Kidney (tissue), 14 donors: ENCODE measurements around the gene CDK5RAP1. TPM values are rescaled to one million over a fixed set of nuclear protein-coding genes. Genes with fewer than 3 reads are reported as not detected.

Experiments
- DNase-seq, 5 donors: peaks; one replicate each; pipeline ENCODE4 v3.0.0-alpha.2; 2013 to 2020
- FAIRE-seq: peaks from 2 replicates; lab custom pipeline; 2012; peaks lifted over from hg19 to GRCh38; lab: Jason Lieb, UNC
- H3K27ac ChIP-seq, 2 donors: one replicate each; pipeline ENCODE4 v1.7.0; 2013; ENCODE audit warnings: low read depth in 2 of 2, low read length in 2 of 2, inconsistent platforms in 1 of 2
- H3K27me3 ChIP-seq: one replicate; pipeline ENCODE4 v1.7.1; 2013; ENCODE audit warnings: low read length, inconsistent platforms; ENCODE audit not compliant: control insufficient read depth, insufficient read depth
- H3K36me3 ChIP-seq, 3 donors: one replicate each; pipeline versions ENCODE4 v1.7.0 to v1.7.1; 2013; ENCODE audit warnings: low read length in 3 of 3, control low read depth in 1 of 3, inconsistent platforms in 1 of 3; ENCODE audit not compliant: insufficient read depth in 3 of 3, control insufficient read depth in 2 of 3
- H3K4me1 ChIP-seq, 3 donors: one replicate each; pipeline versions ENCODE4 v1.7.0 to v1.7.1; 2013; ENCODE audit warnings: low read length in 3 of 3, inconsistent platforms in 1 of 3, low read depth in 1 of 3; ENCODE audit not compliant: control insufficient read depth in 2 of 3, insufficient read depth in 2 of 3
- H3K4me3 ChIP-seq, 3 donors: one replicate each; pipeline versions ENCODE4 v1.7.0 to v1.8.1; 2013; ENCODE audit warnings: low read length in 3 of 3, control low read depth in 1 of 3, inconsistent platforms in 1 of 3
- H3K9ac ChIP-seq, 3 donors: one replicate each; pipeline versions ENCODE4 v1.7.0 to v1.7.1; 2013; ENCODE audit warnings: low read length in 3 of 3, control low read depth in 1 of 3, inconsistent platforms in 1 of 3
- H3K9me3 ChIP-seq, 3 donors: one replicate each; pipeline versions ENCODE4 v1.7.0 to v1.7.1; 2013; ENCODE audit warnings: low read length in 3 of 3, control low read depth in 1 of 3, inconsistent platforms in 1 of 3; ENCODE audit not compliant: control insufficient read depth in 2 of 3, insufficient read depth in 1 of 3
- CTCF ChIP-seq: IDR thresholded peaks from 3 replicates; pipeline ENCODE4 v1.5.1; 2012; ENCODE audit warnings: mild to moderate bottlenecking, moderate library complexity, borderline replicate concordance; ENCODE audit not compliant: insufficient read depth; ENCODE audit errors: extremely low read depth
- intact Hi-C: fragments of 100-400 bp; cut with DNase I; formaldehyde crosslinking; loops from one replicate; pipeline ENCODE4 v1.11.1; 2022
- polyA plus RNA-seq: library from polyadenylated mRNA; stranded (reverse); fragments of 350-450 nt; fragmentation: Illumina TruSeq; extraction: RNeasy Lipid Tissue Mini Kit (QIAGEN cat#74804); gene quantifications from one replicate; pipeline ENCODE4 v1.2.3, GENCODE V29; 2014; ENCODE audit warnings: low read depth, low replicate concordance; ENCODE audit not compliant: insufficient read depth
- total RNA-seq: library from RNA; stranded (reverse); fragmentation: NEBNext Ultra II Directional; extraction: Animal tissue kit (Norgen Biotek cat#: 25700); gene quantifications from one replicate; pipeline ENCODE4 v1.2.1, GENCODE V29; 2021
- donor health status: control.
- donor health status: control.
- donor health status: control.
- donor health status: control.
- donor health status: control.
- donor health status: DM: yes; HTN: yes; CAD: no.
- donor health status: Normal renal cell carcinoma (clear cell type).

Gene CDK5RAP1
- total and polyA plus RNA-seq, 2 donors from 2014 or later, result 25.2 to 34.4 TPM

GRCh38 chr20:33359399-33360261 lies 41.7 kb downstream of the CDK5RAP1 start:
- H3K4me1 ChIP-seq, result no peaks in the 10 kb centered on the region
- no peaks in the 10 kb centered on the region for H3K9me3 ChIP-seq
- DNase-seq, result no peak
- TF ChIP-seq CTCF, result no peak
- H3K9ac ChIP-seq, result no peak overlapping the region
- peaks cover 0 to 30% (median 17%) of the 10 kb centered on the region in 3 donors for H3K36me3 ChIP-seq
- no peak for FAIRE-seq
- H3K4me3 ChIP-seq, result no peak overlapping the region
- H3K27ac ChIP-seq, result no peak overlapping the region
- H3K27me3 ChIP-seq, result no peaks in the 10 kb centered on the region
- intact Hi-C loops, result no loop called here

- Histone ChIP-seq H3K27me3 (no peaks in the 10 kb centered on the region), H3K4me1 (no peaks in the 10 kb centered on the region), H3K36me3 (no peaks in the 10 kb centered on the region), H3K4me3 (no peak overlapping the region), H3K9me3 (no peaks in the 10 kb centered on the region), H3K9ac (no peak overlapping the region), H3K27ac (no peak overlapping the region)
- DNase-seq (no peak), FAIRE-seq (no peak)
- intact Hi-C loops, result no loop called here
- no peak for TF ChIP-seq CTCF
These were observed 48.3 kb downstream of the CDK5RAP1 start for GRCh38 chr20:33353013-33353402.

- FAIRE-seq, result no peak
- Histone ChIP-seq H3K4me3 (no peak overlapping the region), H3K9me3 (no peaks in the 10 kb centered on the region), H3K27ac (no peak overlapping the region), H3K4me1 (no peaks in the 10 kb centered on the region), H3K27me3 (no peaks in the 10 kb centered on the region), H3K9ac (no peak overlapping the region), H3K36me3 (no peaks in the 10 kb centered on the region)
- no peak for TF ChIP-seq CTCF
- DNase-seq, result no peak
- intact Hi-C loops, result no loop called here
These were observed 48.9 kb downstream of the CDK5RAP1 start for GRCh38 chr20:33352258-33353012.
